Keratinocyte (primary cell): Measurements from ENCODE around the gene FOXI1. TPM values are rescaled to one million over a fixed set of nuclear protein-coding genes. Genes with fewer than 3 reads are reported as not detected.

Experiments
- DNase-seq: peaks from one replicate; pipeline ENCODE4 v3.0.0-alpha.2; 2011; ENCODE audit warnings: low read depth, missing footprints, low spot score
- FAIRE-seq: peaks from 2 replicates; lab custom pipeline; 2011; peaks lifted over from hg19 to GRCh38; lab: Jason Lieb, UNC
- H2AFZ ChIP-seq: 2 replicates; pipeline ENCODE4 v1.6.0; 2012; ENCODE audit warnings: low read length, control low read depth, inconsistent platforms; ENCODE audit not compliant: control insufficient read depth
- H3K27ac ChIP-seq: 2 replicates; pipeline ENCODE4 v1.5.1; 2011; ENCODE audit warnings: low read length; ENCODE audit not compliant: control insufficient read depth, insufficient read depth
- H3K27me3 ChIP-seq: 3 replicates; pipeline ENCODE4 v1.6.0; 2011; ENCODE audit warnings: low read length; ENCODE audit not compliant: control insufficient read depth, insufficient read depth; ENCODE audit errors: extremely low read depth
- H3K36me3 ChIP-seq, 2 experiments: 2 replicates in 1 of 2; 3 replicates in 1 of 2; pipeline ENCODE4 v1.5.1; 2011; ENCODE audit warnings: low read length in 2 of 2, mild to moderate bottlenecking in 1 of 2; ENCODE audit not compliant: control insufficient read depth in 2 of 2, insufficient read depth in 2 of 2; ENCODE audit errors: extremely low read depth in 1 of 2
- H3K4me1 ChIP-seq: 3 replicates; pipeline ENCODE4 v1.5.1; 2011; ENCODE audit warnings: low read length; ENCODE audit not compliant: control insufficient read depth, insufficient read depth; ENCODE audit errors: extremely low read depth
- H3K4me2 ChIP-seq: 3 replicates; pipeline ENCODE4 v1.6.0; 2011; ENCODE audit warnings: low read depth, low read length; ENCODE audit not compliant: control insufficient read depth, insufficient read depth; ENCODE audit errors: extremely low read depth
- H3K4me3 ChIP-seq, 3 experiments: fragments of 200-600 bp in 1 of 3; sonication (generic) in 1 of 3; 2 replicates in 2 of 3; 3 replicates in 1 of 3; pipeline ENCODE4 v1.5.1; 2011 to 2016; ENCODE audit warnings: low read length in 3 of 3, mild to moderate bottlenecking in 3 of 3, control low read depth in 2 of 3, inconsistent platforms in 1 of 3, low read depth in 1 of 3, mixed read lengths in 1 of 3, mixed run types in 1 of 3, moderate library complexity in 1 of 3; ENCODE audit not compliant: control insufficient read depth in 2 of 3, insufficient read depth in 2 of 3; ENCODE audit errors: extremely low read depth in 1 of 3
- H3K79me2 ChIP-seq: 2 replicates; pipeline ENCODE4 v1.6.0; 2012; ENCODE audit warnings: low read length; ENCODE audit not compliant: control insufficient read depth, insufficient read depth
- H3K9ac ChIP-seq: 3 replicates; pipeline ENCODE4 v1.6.0; 2011; ENCODE audit warnings: low read length; ENCODE audit not compliant: control insufficient read depth, insufficient read depth; ENCODE audit errors: extremely low read depth
- H3K9me1 ChIP-seq: 3 replicates; pipeline ENCODE4 v1.6.0; 2011; ENCODE audit warnings: low read length; ENCODE audit not compliant: control insufficient read depth, insufficient read depth; ENCODE audit errors: extremely low read depth
- H3K9me3 ChIP-seq: 2 replicates; pipeline ENCODE4 v1.5.1; 2012; ENCODE audit warnings: low read depth, low read length; ENCODE audit not compliant: control insufficient read depth
- H4K20me1 ChIP-seq: 3 replicates; pipeline ENCODE4 v1.6.0; 2011; ENCODE audit warnings: low read length; ENCODE audit not compliant: control insufficient read depth, insufficient read depth; ENCODE audit errors: extremely low read depth
- CTCF ChIP-seq, 3 experiments: IDR thresholded peaks in 1 of 3; conservative IDR thresholded peaks in 1 of 3; optimal IDR thresholded peaks in 1 of 3; 2 replicates in 2 of 3; 3 replicates in 1 of 3; pipeline versions ENCODE3 to v1.5.1; 2011; ENCODE audit warnings: low read length in 3 of 3, mild to moderate bottlenecking in 3 of 3, moderate library complexity in 2 of 3, control low read depth in 1 of 3, inconsistent platforms in 1 of 3; ENCODE audit not compliant: insufficient read depth in 2 of 3; ENCODE audit errors: extremely low read depth in 1 of 3
- EZH2 ChIP-seq: IDR thresholded peaks from one replicate; pipeline ENCODE4 v1.6.1; 2012; ENCODE audit warnings: inconsistent platforms, mild to moderate bottlenecking, low read length, moderate library complexity
- dilution Hi-C: fragments of 300-500 bp; cut with MboI; formaldehyde crosslinking; loops from one replicate; pipeline ENCODE4 v1.7.0; 2020; ENCODE audit warnings: low sequenced_read_pairs; ENCODE audit not compliant: extremely low pct_ligation_motif_present
- polyA plus RNA-seq, 5 experiments: library from polyadenylated mRNA; depleted of rRNA in 3 of 5; stranded (reverse) in 3 of 5; stranded (forward) in 1 of 5; unstranded in 1 of 5; fragments of >200 nt; gene quantifications; 1 replicate in 1 of 5; 2 replicates in 3 of 5; 3 replicates in 1 of 5; pipeline versions ENCODE4 v1.2.1 to v1.2.3, GENCODE V29; 2011 to 2012; ENCODE audit warnings: missing spikeins in 2 of 5, low read depth in 1 of 5, low replicate concordance in 1 of 5

The FOXI1 gene
- polyA plus RNA-seq, 1 donor (not counting 4 experiments of a cell fraction or from before 2014, with no cell fraction given): not detected

- H3K4me3 ChIP-seq: no peak overlapping the region
- H3K4me2 ChIP-seq: no peak overlapping the region
- no peaks in the 10 kb centered on the region for H3K79me2 ChIP-seq
- no peaks in the 10 kb centered on the region for H3K9me3 ChIP-seq
- peak; percentile 49 to 62 (median 53) for TF ChIP-seq CTCF (optimal IDR thresholded peaks at IDR 0.05 in 1 of 3, IDR thresholded peaks at IDR 0.05 in 1 of 3, conservative IDR thresholded peaks at IDR 0.05 in 1 of 3; ENCODE audit: extremely low read depth in 1 of 3, insufficient read depth in 2 of 3, low read length in 3 of 3)
- no peak for TF ChIP-seq EZH2
- DNase-seq (peak; percentile 33), FAIRE-seq (peak; percentile 34)
- H3K9me1 ChIP-seq: no peaks in the 10 kb centered on the region
- no peak overlapping the region for H3K27ac ChIP-seq
- H2AFZ ChIP-seq: no peak overlapping the region
- H4K20me1 ChIP-seq: no peaks in the 10 kb centered on the region
- H3K4me1 ChIP-seq: no peaks in the 10 kb centered on the region
- no peak overlapping the region for H3K9ac ChIP-seq
- H3K27me3 ChIP-seq: no peaks in the 10 kb centered on the region
- H3K36me3 ChIP-seq: no peaks in the 10 kb centered on the region
- dilution Hi-C loops: no loop called here
Observed at GRCh38 chr5:170100066-170100943, 5.4 kb upstream of the FOXI1 start.

- dilution Hi-C loops: no loop called here
- no peak for FAIRE-seq
Observed at GRCh38 chr5:170103447-170103846, 2.2 kb upstream of the FOXI1 start.

More at GRCh38 chr5:170103447-170103846, 2.2 kb upstream of the FOXI1 start:
- H3K9me3 ChIP-seq: no peaks in the 10 kb centered on the region
- no peak for DNase-seq
- no peak overlapping the region for H2AFZ ChIP-seq
- no peak overlapping the region for H3K4me3 ChIP-seq
- no peaks in the 10 kb centered on the region for H3K4me1 ChIP-seq
- H3K4me2 ChIP-seq: no peak overlapping the region
- no peak for TF ChIP-seq CTCF (optimal IDR thresholded peaks at IDR 0.05 in 1 of 3, IDR thresholded peaks at IDR 0.05 in 1 of 3, conservative IDR thresholded peaks at IDR 0.05 in 1 of 3; ENCODE audit: extremely low read depth in 1 of 3, insufficient read depth in 2 of 3, low read length in 3 of 3)
- TF ChIP-seq EZH2: no peak
- no peak overlapping the region for H3K27ac ChIP-seq
- no peaks in the 10 kb centered on the region for H3K27me3 ChIP-seq
- H4K20me1 ChIP-seq: no peaks in the 10 kb centered on the region
- no peaks in the 10 kb centered on the region for H3K9me1 ChIP-seq
- no peak overlapping the region for H3K9ac ChIP-seq
- no peaks in the 10 kb centered on the region for H3K36me3 ChIP-seq
- no peaks in the 10 kb centered on the region for H3K79me2 ChIP-seq
